ENCODE data around the gene C10orf120.
A peak's percentile ranks its signal among the peaks of the same experiment; 100 is the strongest.

DNA sequence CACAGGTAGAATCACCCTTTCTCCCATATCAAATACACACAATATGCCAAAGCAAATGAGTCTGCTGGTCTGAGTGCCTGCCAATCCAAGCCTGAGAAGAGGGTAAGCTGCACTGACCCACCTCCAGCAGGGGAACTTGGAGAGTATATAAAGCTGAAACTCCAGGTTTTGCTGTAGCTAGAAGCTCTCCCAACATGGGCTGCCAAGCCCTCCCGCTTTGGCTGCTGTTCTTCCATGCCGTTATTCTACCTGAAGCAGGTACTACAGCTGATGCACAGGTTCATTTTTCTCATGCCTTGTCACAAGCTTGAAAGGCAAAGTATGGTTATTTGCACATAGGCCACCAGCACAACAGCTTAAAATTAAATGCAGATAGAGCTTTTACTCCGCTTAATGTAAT is 21.5 kb upstream of the C10orf120 start:
- peak in 2 of 3 donors; percentile 11 to 21 for TF ChIP-seq POLR2A (IDR thresholded peaks at IDR 0.05)
- TF ChIP-seq, protein P1, sequence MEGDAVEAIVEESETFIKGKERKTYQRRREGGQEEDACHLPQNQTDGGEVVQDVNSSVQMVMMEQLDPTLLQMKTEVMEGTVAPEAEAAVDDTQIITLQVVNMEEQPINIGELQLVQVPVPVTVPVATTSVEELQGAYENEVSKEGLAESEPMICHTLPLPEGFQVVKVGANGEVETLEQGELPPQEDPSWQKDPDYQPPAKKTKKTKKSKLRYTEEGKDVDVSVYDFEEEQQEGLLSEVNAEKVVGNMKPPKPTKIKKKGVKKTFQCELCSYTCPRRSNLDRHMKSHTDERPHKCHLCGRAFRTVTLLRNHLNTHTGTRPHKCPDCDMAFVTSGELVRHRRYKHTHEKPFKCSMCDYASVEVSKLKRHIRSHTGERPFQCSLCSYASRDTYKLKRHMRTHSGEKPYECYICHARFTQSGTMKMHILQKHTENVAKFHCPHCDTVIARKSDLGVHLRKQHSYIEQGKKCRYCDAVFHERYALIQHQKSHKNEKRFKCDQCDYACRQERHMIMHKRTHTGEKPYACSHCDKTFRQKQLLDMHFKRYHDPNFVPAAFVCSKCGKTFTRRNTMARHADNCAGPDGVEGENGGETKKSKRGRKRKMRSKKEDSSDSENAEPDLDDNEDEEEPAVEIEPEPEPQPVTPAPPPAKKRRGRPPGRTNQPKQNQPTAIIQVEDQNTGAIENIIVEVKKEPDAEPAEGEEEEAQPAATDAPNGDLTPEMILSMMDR (IDR thresholded peaks at IDR 0.05) = peak in 1 of 7 experiments; percentile 18
